Mesothelial cell of epicardium (in vitro differentiated cells): ENCODE results near the gene STAT3. TPM values are rescaled to one million over a fixed set of nuclear protein-coding genes. Genes with fewer than 3 reads are reported as not detected.
"Not testable (repeated sequence)": the region's sequence is repeated elsewhere in the genome, so short reads cannot be mapped to it uniquely, and the experiment has no call there.

Source experiments
- DNase-seq, 2 experiments: peaks; one replicate each; pipeline ENCODE4 v3.0.0; 2021; ENCODE audit warnings: low spot score in 2 of 2; ENCODE audit not compliant: unreplicated experiment in 2 of 2
- H3K27ac Mint-ChIP-seq: 2 replicates; pipeline ENCODE4 v1.8.0; 2021; ENCODE audit warnings: mixed read lengths
- H3K27me3 Mint-ChIP-seq: 2 replicates; pipeline ENCODE4 v1.8.0; 2021; ENCODE audit warnings: low read depth, mixed read lengths
- H3K36me3 Mint-ChIP-seq: 2 replicates; pipeline ENCODE4 v1.8.0; 2021; ENCODE audit warnings: mixed read lengths
- H3K4me1 Mint-ChIP-seq: 2 replicates; pipeline ENCODE4 v1.8.0; 2021; ENCODE audit warnings: mixed read lengths
- H3K4me3 Mint-ChIP-seq: 2 replicates; pipeline ENCODE4 v1.8.0; 2021; ENCODE audit warnings: mild to moderate bottlenecking, moderate library complexity, mixed read lengths
- H3K9me3 Mint-ChIP-seq: 2 replicates; pipeline ENCODE4 v1.8.0; 2021; ENCODE audit warnings: mixed read lengths
- CTCF ChIP-seq: fragments of 200-600 bp; sonication (generic); IDR thresholded peaks from one replicate; pipeline ENCODE4 v1.5.0; 2021; ENCODE audit warnings: antibody characterized with exemption; ENCODE audit not compliant: unreplicated experiment
- total RNA-seq: library from RNA; stranded (reverse); gene quantifications from 3 replicates; pipeline ENCODE4 v1.2.1, GENCODE V29; 2021

The STAT3 gene
- total RNA-seq, 1 donor from 2014 or later: 118 TPM

GRCh38 chr17:42270596-42270995, 117.6 kb downstream of the STAT3 start:
- no peak for TF ChIP-seq CTCF
- no peak for DNase-seq
- Mint-ChIP-seq H3K4me3 (no peak overlapping the region), H3K4me1 (peaks cover 25% of the 10 kb centered on the region), H3K9me3 (no peaks in the 10 kb centered on the region), H3K36me3 (peaks cover under 1% of the 10 kb centered on the region), H3K27me3 (no peaks in the 10 kb centered on the region), H3K27ac (no peak overlapping the region)

- no peak for DNase-seq
- Mint-ChIP-seq H3K27me3 (no peaks in the 10 kb centered on the region), H3K27ac (no peak overlapping the region), H3K4me3 (no peak overlapping the region), H3K36me3 (peaks cover 3% of the 10 kb centered on the region), H3K4me1 (peaks cover 21% of the 10 kb centered on the region), H3K9me3 (no peaks in the 10 kb centered on the region)
- TF ChIP-seq CTCF: no peak
Observed at GRCh38 chr17:42270170-42270535, 118.1 kb downstream of the STAT3 start.

- no peak overlapping the region for H3K4me3 Mint-ChIP-seq
- H3K27ac Mint-ChIP-seq: no peak overlapping the region
- no peaks in the 10 kb centered on the region for H3K9me3 Mint-ChIP-seq
- H3K36me3 Mint-ChIP-seq: peaks cover 3% of the 10 kb centered on the region
- H3K27me3 Mint-ChIP-seq: no peaks in the 10 kb centered on the region
- DNase-seq: no peak
- H3K4me1 Mint-ChIP-seq: peaks cover 5% of the 10 kb centered on the region
- no peak for TF ChIP-seq CTCF
Observed at GRCh38 chr17:42268236-42268635, 120.0 kb downstream of the STAT3 start.

GRCh38 chr17:42266918-42267766, 121.1 kb downstream of the STAT3 start:
- Mint-ChIP-seq H3K9me3 (no peaks in the 10 kb centered on the region), H3K4me3 (no peak overlapping the region), H3K27ac (peak overlapping the region; percentile 39), H3K36me3 (peaks cover 3% of the 10 kb centered on the region), H3K4me1 (peaks cover 1% of the 10 kb centered on the region), H3K27me3 (no peaks in the 10 kb centered on the region)
- no peak for TF ChIP-seq CTCF
- no peak for DNase-seq

- peaks cover 3% of the 10 kb centered on the region for H3K36me3 Mint-ChIP-seq
- peaks cover 1% of the 10 kb centered on the region for H3K4me1 Mint-ChIP-seq
- no peaks in the 10 kb centered on the region for H3K27me3 Mint-ChIP-seq
- no peaks in the 10 kb centered on the region for H3K9me3 Mint-ChIP-seq
- H3K4me3 Mint-ChIP-seq: no peak overlapping the region
- no peak for DNase-seq
- peak overlapping the region; percentile 39 for H3K27ac Mint-ChIP-seq
- TF ChIP-seq CTCF: no peak
Observed at GRCh38 chr17:42266462-42266861, 121.8 kb downstream of the STAT3 start.

GRCh38 chr17:42264366-42264765, 123.9 kb downstream of the STAT3 start:
- not testable (repeated sequence) for H3K36me3 Mint-ChIP-seq, H3K9me3 Mint-ChIP-seq, H3K4me1 Mint-ChIP-seq, DNase-seq, H3K4me3 Mint-ChIP-seq, H3K27me3 Mint-ChIP-seq, H3K27ac Mint-ChIP-seq

Other genes starting within 250 kb of the STAT3 start
- 71.2 to 78.2 TPM (median 73.2 TPM) in 3 replicates for gene RAB5C, start 233.5 kb downstream of the STAT3 start, total RNA-seq
- gene KCNH4, start 207.3 kb downstream of the STAT3 start, total RNA-seq: 0.11 to 0.25 TPM (median 0.18 TPM) in 3 replicates
- not detected in 3 replicates for gene HCRT, start 203.0 kb downstream of the STAT3 start, total RNA-seq
- gene GHDC, start 193.9 kb downstream of the STAT3 start, total RNA-seq: 9.2 to 10.7 TPM (median 10.2 TPM) in 3 replicates
- gene STAT5B, start 112.1 kb downstream of the STAT3 start, total RNA-seq: 47.7 to 52.3 TPM (median 50.6 TPM) in 3 replicates
- gene STAT5A, start 99.9 kb downstream of the STAT3 start, total RNA-seq: 9.5 to 11.7 TPM (median 11.2 TPM) in 3 replicates
- gene CAVIN1, start 34.8 kb upstream of the STAT3 start, total RNA-seq: 53.3 to 54.3 TPM (median 53.9 TPM) in 3 replicates
- 60.4 to 65.6 TPM (median 65.6 TPM) in 3 replicates for gene ATP6V0A1, start 70.4 kb upstream of the STAT3 start, total RNA-seq
- gene NAGLU, start 147.8 kb upstream of the STAT3 start, total RNA-seq: 31.0 to 31.9 TPM (median 31.5 TPM) in 3 replicates
- gene HSD17B1, start 164.5 kb upstream of the STAT3 start, total RNA-seq: 1.6 to 3.0 TPM (median 2.2 TPM) in 3 replicates
- gene COASY, start 173.7 kb upstream of the STAT3 start, total RNA-seq: 60.7 to 62.0 TPM (median 61.4 TPM) in 3 replicates
- 26.1 to 27.8 TPM (median 27.0 TPM) in 3 replicates for gene MLX, start 178.7 kb upstream of the STAT3 start, total RNA-seq
- gene PSMC3IP, start 189.3 kb upstream of the STAT3 start, total RNA-seq: 8.3 to 9.8 TPM (median 9.7 TPM) in 3 replicates
- gene RETREG3, start 220.9 kb upstream of the STAT3 start, total RNA-seq: 77.7 to 79.1 TPM (median 77.8 TPM) in 3 replicates
- gene TUBG1, start 221.2 kb upstream of the STAT3 start, total RNA-seq: 35.0 to 42.9 TPM (median 38.4 TPM) in 3 replicates